Panc1 (cell line): ENCODE results near the gene PDE1A.

Experiments used
- TF ChIP-seq, protein P1 (sequence below): fragments of 450-650 bp; IDR thresholded peaks from 2 replicates; pipeline ENCODE4 v1.5.1; 2017; ENCODE audit warnings: mild to moderate bottlenecking
- TF ChIP-seq, protein P2 (sequence below), 2 experiments: IDR thresholded peaks; 2 replicates each; pipeline ENCODE4 v1.6.1; 2011 to 2012; ENCODE audit warnings: low read depth in 2 of 2, control low read depth in 1 of 2, low read length in 1 of 2, mild to moderate bottlenecking in 1 of 2, moderate library complexity in 1 of 2; ENCODE audit not compliant: insufficient read depth in 1 of 2

DNA sequence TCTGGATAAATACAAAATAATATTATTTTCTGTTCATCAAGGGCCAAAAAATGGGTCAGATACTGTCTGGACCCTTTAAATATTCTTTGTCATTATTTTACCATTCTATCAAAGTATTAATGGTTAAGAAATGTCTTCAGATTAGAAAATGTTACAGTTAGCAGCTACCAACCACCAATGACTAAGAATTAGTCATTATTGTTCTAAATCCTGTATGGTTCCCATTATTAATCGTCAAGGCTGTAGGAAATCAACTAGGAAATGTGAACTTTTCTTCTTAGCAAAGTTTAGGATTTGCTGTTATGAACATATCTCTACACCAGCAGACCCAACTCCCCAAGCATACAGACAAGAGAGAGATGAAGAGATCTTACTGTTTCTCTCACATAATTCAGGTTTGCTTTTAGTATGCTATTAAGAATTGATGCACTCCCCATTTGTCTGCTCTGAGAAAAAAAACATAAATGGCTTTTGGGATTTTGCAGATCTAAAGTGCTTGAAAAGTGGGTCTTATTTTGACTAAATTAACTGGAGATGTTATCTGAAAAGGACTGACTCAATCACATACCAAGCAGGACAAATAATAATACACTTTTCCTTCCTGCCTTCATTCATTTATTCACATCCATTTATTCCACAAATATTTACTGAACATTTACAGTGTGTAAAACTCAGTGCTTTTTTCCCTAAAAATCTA, 293.5 kb downstream of the PDE1A start:
- TF ChIP-seq, protein P1, sequence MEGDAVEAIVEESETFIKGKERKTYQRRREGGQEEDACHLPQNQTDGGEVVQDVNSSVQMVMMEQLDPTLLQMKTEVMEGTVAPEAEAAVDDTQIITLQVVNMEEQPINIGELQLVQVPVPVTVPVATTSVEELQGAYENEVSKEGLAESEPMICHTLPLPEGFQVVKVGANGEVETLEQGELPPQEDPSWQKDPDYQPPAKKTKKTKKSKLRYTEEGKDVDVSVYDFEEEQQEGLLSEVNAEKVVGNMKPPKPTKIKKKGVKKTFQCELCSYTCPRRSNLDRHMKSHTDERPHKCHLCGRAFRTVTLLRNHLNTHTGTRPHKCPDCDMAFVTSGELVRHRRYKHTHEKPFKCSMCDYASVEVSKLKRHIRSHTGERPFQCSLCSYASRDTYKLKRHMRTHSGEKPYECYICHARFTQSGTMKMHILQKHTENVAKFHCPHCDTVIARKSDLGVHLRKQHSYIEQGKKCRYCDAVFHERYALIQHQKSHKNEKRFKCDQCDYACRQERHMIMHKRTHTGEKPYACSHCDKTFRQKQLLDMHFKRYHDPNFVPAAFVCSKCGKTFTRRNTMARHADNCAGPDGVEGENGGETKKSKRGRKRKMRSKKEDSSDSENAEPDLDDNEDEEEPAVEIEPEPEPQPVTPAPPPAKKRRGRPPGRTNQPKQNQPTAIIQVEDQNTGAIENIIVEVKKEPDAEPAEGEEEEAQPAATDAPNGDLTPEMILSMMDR, result no peak
- TF ChIP-seq, protein P2, sequence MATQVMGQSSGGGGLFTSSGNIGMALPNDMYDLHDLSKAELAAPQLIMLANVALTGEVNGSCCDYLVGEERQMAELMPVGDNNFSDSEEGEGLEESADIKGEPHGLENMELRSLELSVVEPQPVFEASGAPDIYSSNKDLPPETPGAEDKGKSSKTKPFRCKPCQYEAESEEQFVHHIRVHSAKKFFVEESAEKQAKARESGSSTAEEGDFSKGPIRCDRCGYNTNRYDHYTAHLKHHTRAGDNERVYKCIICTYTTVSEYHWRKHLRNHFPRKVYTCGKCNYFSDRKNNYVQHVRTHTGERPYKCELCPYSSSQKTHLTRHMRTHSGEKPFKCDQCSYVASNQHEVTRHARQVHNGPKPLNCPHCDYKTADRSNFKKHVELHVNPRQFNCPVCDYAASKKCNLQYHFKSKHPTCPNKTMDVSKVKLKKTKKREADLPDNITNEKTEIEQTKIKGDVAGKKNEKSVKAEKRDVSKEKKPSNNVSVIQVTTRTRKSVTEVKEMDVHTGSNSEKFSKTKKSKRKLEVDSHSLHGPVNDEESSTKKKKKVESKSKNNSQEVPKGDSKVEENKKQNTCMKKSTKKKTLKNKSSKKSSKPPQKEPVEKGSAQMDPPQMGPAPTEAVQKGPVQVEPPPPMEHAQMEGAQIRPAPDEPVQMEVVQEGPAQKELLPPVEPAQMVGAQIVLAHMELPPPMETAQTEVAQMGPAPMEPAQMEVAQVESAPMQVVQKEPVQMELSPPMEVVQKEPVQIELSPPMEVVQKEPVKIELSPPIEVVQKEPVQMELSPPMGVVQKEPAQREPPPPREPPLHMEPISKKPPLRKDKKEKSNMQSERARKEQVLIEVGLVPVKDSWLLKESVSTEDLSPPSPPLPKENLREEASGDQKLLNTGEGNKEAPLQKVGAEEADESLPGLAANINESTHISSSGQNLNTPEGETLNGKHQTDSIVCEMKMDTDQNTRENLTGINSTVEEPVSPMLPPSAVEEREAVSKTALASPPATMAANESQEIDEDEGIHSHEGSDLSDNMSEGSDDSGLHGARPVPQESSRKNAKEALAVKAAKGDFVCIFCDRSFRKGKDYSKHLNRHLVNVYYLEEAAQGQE (IDR thresholded peaks at IDR 0.05; ENCODE audit: insufficient read depth in 1 of 2, low read depth in 2 of 2, low read length in 1 of 2), result no peak
